Activated CD4-positive, CD25-positive, alpha-beta regulatory T cell treated with anti-CD3 and anti-CD28 coated beads, Interleukin-2, amount 50 U/mL, for 16 hours (primary cell): ENCODE results near the gene SPEF2.
"Not testable (repeated sequence)": the region's sequence is repeated elsewhere in the genome, so short reads cannot be mapped to it uniquely, and the experiment has no call there.

Experiments used
- DNase-seq: peaks from one replicate; pipeline ENCODE4 v3.0.0-alpha.2; 2020; ENCODE audit warnings: low read depth, low spot score

The SPEF2 gene

GRCh38 chr5:35819668-35820067 lies 202.0 kb downstream of the SPEF2 start:
- DNase-seq: no peak

GRCh38 chr5:35820735-35821134 lies 203.1 kb downstream of the SPEF2 start:
- no peak for DNase-seq

- no peak for DNase-seq
Observed at GRCh38 chr5:35821513-35821912, 203.8 kb downstream of the SPEF2 start.

GRCh38 chr5:35822511-35822910 lies 204.8 kb downstream of the SPEF2 start:
- DNase-seq: no peak

GRCh38 chr5:35823347-35824098 lies 205.9 kb downstream of the SPEF2 start:
- no peak for DNase-seq

GRCh38 chr5:35826056-35826455 lies 208.4 kb downstream of the SPEF2 start:
- DNase-seq: no peak

- no peak for DNase-seq
Observed at GRCh38 chr5:35826554-35826953, 208.9 kb downstream of the SPEF2 start.

- DNase-seq: no peak
Observed at GRCh38 chr5:35828082-35828598, 210.5 kb downstream of the SPEF2 start.

GRCh38 chr5:35830587-35830986 lies 212.9 kb downstream of the SPEF2 start:
- no peak for DNase-seq

- DNase-seq: no peak
Observed at GRCh38 chr5:35832762-35833161, 215.1 kb downstream of the SPEF2 start.

GRCh38 chr5:35833224-35833623 lies 215.6 kb downstream of the SPEF2 start:
- DNase-seq: no peak

- no peak for DNase-seq
Observed at GRCh38 chr5:35835796-35836742, 218.4 kb downstream of the SPEF2 start.

GRCh38 chr5:35838370-35839042 lies 220.8 kb downstream of the SPEF2 start:
- DNase-seq: no peak

- DNase-seq: no peak
Observed at GRCh38 chr5:35842856-35843255, 225.2 kb downstream of the SPEF2 start.

GRCh38 chr5:35845508-35845907 lies 227.8 kb downstream of the SPEF2 start:
- DNase-seq: not testable (repeated sequence)

- no peak for DNase-seq
Observed at GRCh38 chr5:35847491-35847890, 229.8 kb downstream of the SPEF2 start.

- DNase-seq: no peak
Observed at GRCh38 chr5:35847961-35848360, 230.3 kb downstream of the SPEF2 start.

GRCh38 chr5:35849860-35850259 lies 232.2 kb downstream of the SPEF2 start:
- DNase-seq: no peak

GRCh38 chr5:35850967-35851680 lies 233.5 kb downstream of the SPEF2 start:
- DNase-seq: no peak

GRCh38 chr5:35852084-35852734 lies 234.5 kb downstream of the SPEF2 start:
- no peak for DNase-seq

- no peak for DNase-seq
Observed at GRCh38 chr5:35852773-35853172, 235.1 kb downstream of the SPEF2 start.
